ENCODE measurements around the gene PSD2.
A peak's percentile ranks its signal among the peaks of the same experiment; 100 is the strongest.

The PSD2 gene

GRCh38 chr5:139759219-139759721, 36.3 kb upstream of the PSD2 start:
- FAIRE-seq (no peak), DNase-seq (ENCODE audit: insufficient read length, low spot score) (no peak)
- no peak for TF ChIP-seq POLR2A (IDR thresholded peaks at IDR 0.05; ENCODE audit: low read depth, low read length)

- FAIRE-seq, result no peak
- 0 out of 2 replicates have a peak, but pooled peaks have one; percentile 0 for TF ChIP-seq POLR2A (IDR thresholded peaks at IDR 0.05; ENCODE audit: low read depth, low read length)
Measured at GRCh38 chr5:139760066-139761056, 35.2 kb upstream of the PSD2 start.

GRCh38 chr5:139761057-139761450, 34.6 kb upstream of the PSD2 start:
- DNase-seq (ENCODE audit: insufficient read length, low spot score) (no peak), FAIRE-seq (no peak)
- no peak for TF ChIP-seq POLR2A (IDR thresholded peaks at IDR 0.05; ENCODE audit: low read depth, low read length)

More at GRCh38 chr5:139760066-139761056, 35.2 kb upstream of the PSD2 start:
- DNase-seq (ENCODE audit: insufficient read length, low spot score), result peak; percentile 96

- no peak for DNase-seq (ENCODE audit: insufficient read length, low spot score)
- no peak for FAIRE-seq
- TF ChIP-seq POLR2A (IDR thresholded peaks at IDR 0.05; ENCODE audit: low read depth, low read length), result no peak
Measured at GRCh38 chr5:139761501-139761900, 34.1 kb upstream of the PSD2 start.

- DNase-seq (ENCODE audit: insufficient read length, low spot score) (no peak), FAIRE-seq (no peak)
- TF ChIP-seq POLR2A (IDR thresholded peaks at IDR 0.05; ENCODE audit: low read depth, low read length), result no peak
Measured at GRCh38 chr5:139762615-139763170, 32.9 kb upstream of the PSD2 start.

GRCh38 chr5:139763280-139763929, 32.2 kb upstream of the PSD2 start:
- no peak for TF ChIP-seq POLR2A (IDR thresholded peaks at IDR 0.05; ENCODE audit: low read depth, low read length)
- no peak for DNase-seq (ENCODE audit: insufficient read length, low spot score)

GRCh38 chr5:139763930-139764791, 31.4 kb upstream of the PSD2 start:
- no peak for DNase-seq (ENCODE audit: insufficient read length, low spot score)
- no peak for TF ChIP-seq POLR2A (IDR thresholded peaks at IDR 0.05; ENCODE audit: low read depth, low read length)
- no peak for FAIRE-seq

More at GRCh38 chr5:139763280-139763929, 32.2 kb upstream of the PSD2 start:
- no peak for FAIRE-seq

GRCh38 chr5:139764886-139765408, 30.7 kb upstream of the PSD2 start:
- DNase-seq (ENCODE audit: insufficient read length, low spot score), result no peak
- TF ChIP-seq POLR2A (IDR thresholded peaks at IDR 0.05; ENCODE audit: low read depth, low read length), result no peak
- no peak for FAIRE-seq

GRCh38 chr5:139765409-139766217, 30.0 kb upstream of the PSD2 start:
- DNase-seq (ENCODE audit: insufficient read length, low spot score), result peak; percentile 85
- FAIRE-seq, result no peak
- TF ChIP-seq POLR2A (IDR thresholded peaks at IDR 0.05; ENCODE audit: low read depth, low read length), result 0 out of 2 replicates have a peak, but pooled peaks have one; percentile 27

GRCh38 chr5:139767960-139768359, 27.6 kb upstream of the PSD2 start:
- no peak for FAIRE-seq
- TF ChIP-seq POLR2A (IDR thresholded peaks at IDR 0.05; ENCODE audit: low read depth, low read length), result no peak
- no peak for DNase-seq (ENCODE audit: insufficient read length, low spot score)

- DNase-seq (ENCODE audit: insufficient read length, low spot score) (no peak), FAIRE-seq (no peak)
- TF ChIP-seq POLR2A (IDR thresholded peaks at IDR 0.05; ENCODE audit: low read depth, low read length), result no peak
Measured at GRCh38 chr5:139768807-139769465, 26.7 kb upstream of the PSD2 start.

GRCh38 chr5:139769477-139769876, 26.1 kb upstream of the PSD2 start:
- DNase-seq (ENCODE audit: insufficient read length, low spot score), result no peak
- no peak for TF ChIP-seq POLR2A (IDR thresholded peaks at IDR 0.05; ENCODE audit: low read depth, low read length)
- FAIRE-seq, result no peak

All from H54 (cell line).